HG03457 (cell line): ENCODE results near the gene PPP1R9B.

ENCODE experiments used
- ATAC-seq: cut with Tn5 transposase; IDR thresholded peaks from one replicate; pipeline ENCODE4 v1.9.1; 2021; ENCODE audit warnings: moderate number of reproducible peaks; ENCODE audit not compliant: unreplicated experiment

PPP1R9B gene

DNA sequence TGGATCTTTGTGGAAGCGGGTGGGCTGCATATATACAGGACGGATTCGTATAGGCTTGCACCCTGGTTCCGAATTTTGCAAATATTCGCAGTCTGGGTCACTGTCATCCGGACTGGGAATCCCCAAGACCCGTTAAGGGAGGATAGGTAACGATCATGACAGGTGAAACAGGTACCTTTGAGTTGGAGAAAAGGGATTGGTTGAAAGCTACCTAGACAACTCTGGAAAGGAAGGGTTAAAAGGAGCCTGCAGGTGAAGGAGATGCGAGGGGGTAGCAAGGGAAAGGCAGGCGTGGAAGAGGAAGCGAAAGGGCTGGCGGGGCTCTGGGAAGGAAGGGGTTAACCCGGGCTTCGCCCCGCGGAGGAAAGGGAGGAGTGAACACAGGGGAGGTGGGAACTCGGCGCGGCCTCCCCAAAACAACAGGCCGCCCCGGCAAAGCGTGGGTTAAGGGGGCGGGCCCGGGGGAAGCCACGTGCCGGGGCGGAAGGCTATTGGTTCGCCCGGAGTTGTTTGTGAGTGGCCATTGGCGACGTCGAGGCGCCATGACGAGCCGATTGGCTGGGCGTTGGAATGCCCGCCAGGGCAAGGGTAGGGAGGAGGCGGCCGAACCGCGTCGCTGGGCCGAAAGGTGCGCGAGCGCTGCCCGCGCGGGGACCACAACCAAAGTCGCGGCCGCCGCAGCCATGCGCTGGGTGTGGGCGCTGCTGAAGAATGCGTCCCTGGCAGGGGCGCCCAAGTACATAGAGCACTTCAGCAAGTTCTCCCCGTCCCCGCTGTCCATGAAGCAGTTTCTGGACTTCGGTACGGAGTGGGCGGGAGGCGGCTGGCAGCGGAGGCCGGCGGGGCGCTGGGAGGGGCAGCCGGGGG is 55.5 kb downstream of the PPP1R9B start, which contains the start of gene PDK2:
PDK2 (plus strand) TSS at position 599 of the 867 bp plus-strand sequence; CDS start at position 684, 85 bp downstream.
- ATAC-seq = peak; percentile 83

GRCh38 chr17:50094243-50094752 is 56.2 kb downstream of the PPP1R9B start:
- ATAC-seq = peak; percentile 36

DNA sequence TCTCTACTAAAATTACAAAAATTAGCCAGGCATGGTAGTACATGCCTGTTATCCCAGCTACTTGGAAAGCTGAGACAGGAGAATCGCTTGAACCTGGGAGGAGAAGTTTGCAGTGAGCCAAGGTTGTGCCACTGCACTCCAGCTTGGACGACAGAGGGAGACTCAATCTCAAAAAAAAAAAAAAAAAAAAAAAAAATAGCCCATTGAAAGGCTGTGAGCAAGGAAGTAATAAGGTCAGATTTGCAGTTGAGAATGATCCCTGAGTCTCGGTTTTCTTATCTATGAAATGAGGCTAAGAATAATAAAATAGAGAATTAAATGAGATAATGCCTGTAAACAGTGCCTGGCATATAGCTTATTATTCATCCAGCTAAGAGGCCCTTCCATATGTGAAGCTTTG is 56.7 kb downstream of the PPP1R9B start:
- no peak for ATAC-seq

- ATAC-seq = no peak
Measured at GRCh38 chr17:50093246-50093645, 57.2 kb downstream of the PPP1R9B start.

- ATAC-seq = no peak
Measured at GRCh38 chr17:50091918-50092285, 58.6 kb downstream of the PPP1R9B start.

DNA sequence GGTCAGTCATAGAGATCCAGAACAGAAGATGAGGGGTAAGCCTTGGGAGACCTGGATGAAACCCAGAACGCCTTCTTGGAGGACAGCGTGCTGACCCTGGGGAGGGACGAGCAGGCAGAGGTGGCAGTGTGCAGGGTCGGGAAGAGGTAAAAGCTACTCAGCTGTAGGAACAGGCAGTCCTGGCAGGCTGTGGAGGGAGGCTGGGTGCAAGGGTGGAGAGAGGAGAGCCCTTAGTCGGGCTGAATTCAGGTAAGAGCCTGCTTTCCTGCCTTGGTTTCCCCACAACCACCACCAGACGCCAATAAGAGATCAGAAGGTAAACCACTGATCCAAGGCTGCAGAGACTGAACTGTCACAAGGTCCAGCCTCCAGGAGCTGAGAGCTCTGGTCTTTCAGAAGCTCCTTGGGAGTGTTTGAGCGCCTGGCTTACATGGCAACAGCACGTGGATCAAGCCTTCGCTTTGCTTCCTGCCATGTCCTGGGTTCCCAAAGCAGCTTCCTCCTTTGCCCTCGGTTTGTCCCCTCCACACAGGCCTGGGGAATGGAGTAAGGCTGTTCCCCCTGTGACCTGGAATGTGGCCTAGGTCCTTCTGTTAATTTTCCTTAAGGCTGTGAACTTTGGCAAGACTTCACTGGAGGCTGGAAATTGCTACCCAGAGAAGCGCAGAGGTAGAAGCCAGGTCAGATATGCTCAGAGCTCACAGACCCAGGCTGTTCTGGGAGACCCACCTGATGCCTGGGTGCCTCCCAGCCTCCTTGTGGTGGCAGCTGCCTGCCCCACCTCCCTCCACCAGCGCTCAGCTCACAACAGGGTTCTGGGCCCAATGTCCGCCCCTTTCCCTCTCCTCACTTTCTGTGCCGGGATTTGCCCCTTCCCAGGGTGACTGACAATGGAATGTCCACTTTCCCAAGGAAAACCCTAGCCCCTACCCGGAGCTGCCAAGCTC is 59.2 kb downstream of the PPP1R9B start:
- ATAC-seq = no peak

DNA sequence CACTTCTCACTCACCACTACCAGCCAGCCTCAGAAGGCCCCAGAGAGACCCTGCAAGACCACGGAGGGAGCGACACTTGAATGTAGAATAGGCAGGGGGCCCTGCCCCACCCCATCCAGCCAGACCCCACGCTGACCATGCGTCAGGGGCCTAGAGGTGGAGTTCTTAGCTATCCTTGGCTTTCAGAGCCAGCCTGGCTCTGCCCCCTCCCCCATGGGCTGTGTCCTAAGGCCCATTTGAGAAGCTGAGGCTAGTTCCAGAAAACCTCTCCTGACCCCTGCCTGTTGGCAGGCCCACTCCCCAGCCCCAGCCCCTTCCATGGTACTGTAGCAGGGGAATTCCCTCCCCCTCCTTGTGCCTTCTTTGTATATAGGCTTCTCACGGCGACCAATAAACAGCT is 60.4 kb downstream of the PPP1R9B start:
- ATAC-seq = no peak

DNA sequence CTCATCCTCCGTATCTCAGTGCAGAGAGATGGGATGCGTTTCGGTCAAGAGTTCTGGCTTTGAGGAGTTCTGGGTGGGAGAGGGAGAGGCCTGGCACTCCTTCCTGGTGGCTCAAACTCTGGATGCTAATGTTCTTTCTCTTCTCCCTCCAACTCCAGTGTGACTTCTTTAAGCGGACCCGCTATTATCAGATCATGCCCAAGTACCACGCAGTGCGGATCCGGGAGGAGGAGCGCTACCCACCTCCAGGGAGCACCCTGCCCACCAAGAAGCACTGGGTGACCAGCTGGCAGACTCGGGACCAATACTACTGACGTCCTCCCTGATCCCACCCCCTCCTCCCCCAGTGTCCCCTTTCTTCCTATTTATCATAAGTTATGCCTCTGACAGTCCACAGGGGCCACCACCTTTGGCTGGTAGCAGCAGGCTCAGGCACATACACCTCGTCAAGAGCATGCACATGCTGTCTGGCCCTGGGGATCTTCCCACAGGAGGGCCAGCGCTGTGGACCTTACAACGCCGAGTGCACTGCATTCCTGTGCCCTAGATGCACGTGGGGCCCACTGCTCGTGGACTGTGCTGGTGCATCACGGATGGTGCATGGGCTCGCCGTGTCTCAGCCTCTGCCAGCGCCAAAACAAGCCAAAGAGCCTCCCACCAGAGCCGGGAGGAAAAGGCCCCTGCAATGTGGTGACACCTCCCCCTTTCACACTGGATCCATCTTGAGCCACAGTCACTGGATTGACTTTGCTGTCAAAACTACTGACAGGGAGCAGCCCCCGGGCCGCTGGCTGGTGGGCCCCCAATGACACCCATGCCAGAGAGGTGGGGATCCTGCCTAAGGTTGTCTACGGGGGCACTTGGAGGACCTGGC is 61.3 kb downstream of the PPP1R9B start:
- ATAC-seq = no peak

DNA sequence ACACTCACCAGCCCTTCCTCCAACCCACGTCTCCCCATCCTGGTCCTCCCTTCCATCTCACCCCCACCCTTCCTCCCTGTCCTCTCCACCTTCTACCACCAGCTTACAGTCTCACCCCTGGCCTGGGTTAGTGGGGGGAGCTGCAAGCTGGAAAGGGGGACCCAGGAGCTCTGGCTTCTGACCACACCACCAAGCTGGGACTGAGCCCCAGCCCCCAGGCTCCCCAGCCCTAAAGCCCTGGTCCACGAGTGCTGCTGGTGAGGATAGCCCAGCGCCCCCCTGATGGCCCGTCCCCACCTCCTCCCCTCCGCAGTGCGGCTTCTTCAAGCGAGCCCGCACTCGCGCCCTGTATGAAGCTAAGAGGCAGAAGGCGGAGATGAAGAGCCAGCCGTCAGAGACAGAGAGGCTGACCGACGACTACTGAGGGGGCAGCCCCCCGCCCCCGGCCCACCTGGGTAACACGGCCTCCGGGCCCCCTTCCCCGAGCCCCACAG is 62.5 kb downstream of the PPP1R9B start:
- no peak for ATAC-seq

- no peak for ATAC-seq
Measured at GRCh38 chr17:50087246-50087911, 63.1 kb downstream of the PPP1R9B start.
